Measurements from ENCODE around the gene METTL14.

Gene METTL14

DNA sequence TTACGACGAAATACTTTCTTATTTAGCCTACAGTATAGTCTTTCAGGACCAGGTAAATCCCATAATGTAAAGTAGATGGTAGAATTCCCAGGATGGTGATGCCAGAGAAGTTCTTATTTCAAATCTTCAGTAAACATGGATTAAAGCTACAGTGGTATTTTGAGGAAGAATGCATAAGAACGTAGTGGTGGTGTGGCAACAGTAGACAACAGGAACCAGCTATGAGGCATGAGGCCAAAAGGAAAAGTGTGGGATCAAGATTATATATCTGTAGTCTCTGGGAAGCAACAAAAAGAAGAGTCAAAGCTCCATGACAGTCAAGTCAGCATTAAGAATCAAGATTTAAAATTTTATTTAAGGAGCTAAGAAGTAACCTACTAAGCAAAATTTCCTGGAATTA, 60.2 kb downstream of the METTL14 start:
- no peak overlapping the region for H3K4me3 Mint-ChIP-seq
- H3K27me3 Mint-ChIP-seq (ENCODE audit: low read depth): no peaks in the 10 kb centered on the region
- H3K36me3 Mint-ChIP-seq (ENCODE audit: low read depth): peaks cover 20% of the 10 kb centered on the region
- no peak overlapping the region for H3K27ac Mint-ChIP-seq
- peaks cover 2% of the 10 kb centered on the region for H3K4me1 Mint-ChIP-seq (ENCODE audit: low read depth)
- no peaks in the 10 kb centered on the region for H3K9me3 Mint-ChIP-seq

DNA sequence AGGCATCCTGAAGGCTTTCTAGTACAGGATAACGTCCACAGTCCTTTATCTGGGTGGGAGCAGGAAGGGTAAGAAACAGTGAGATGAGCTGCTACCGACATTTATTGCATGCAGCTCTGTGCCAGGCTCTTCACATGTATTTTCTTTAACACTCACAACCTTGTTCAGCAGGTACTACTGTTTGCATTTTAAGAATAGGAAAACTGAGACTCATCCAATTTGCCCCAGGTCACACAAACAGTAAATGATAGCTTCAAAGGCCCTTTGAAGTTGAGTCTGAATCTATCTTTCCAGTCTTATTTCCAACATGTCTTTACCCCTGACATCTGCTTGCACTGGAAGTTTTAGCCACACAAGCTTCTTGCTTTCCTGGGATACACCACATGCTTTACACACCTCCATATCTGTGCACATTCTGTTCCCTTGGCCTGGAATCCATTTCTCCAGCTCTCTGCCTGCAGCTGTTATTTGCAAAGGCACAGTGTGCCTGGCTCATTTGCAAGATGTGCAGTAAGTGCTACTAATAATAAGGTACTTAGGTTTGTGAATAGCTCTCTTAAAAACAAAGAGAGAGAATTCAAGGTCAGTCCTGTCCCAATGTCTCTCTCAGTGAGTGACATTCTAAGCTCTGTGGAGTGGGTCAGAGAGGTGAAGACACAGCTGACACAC, 61.2 kb downstream of the METTL14 start:
- Mint-ChIP-seq H3K9me3 (no peaks in the 10 kb centered on the region), H3K4me3 (no peak overlapping the region), H3K36me3 (ENCODE audit: low read depth) (peaks cover 17% of the 10 kb centered on the region), H3K4me1 (ENCODE audit: low read depth) (peaks cover 2% of the 10 kb centered on the region), H3K27ac (no peak overlapping the region), H3K27me3 (ENCODE audit: low read depth) (no peaks in the 10 kb centered on the region)

GRCh38 chr4:118749347-118749988, 64.3 kb downstream of the METTL14 start:
- Mint-ChIP-seq H3K36me3 (ENCODE audit: low read depth) (peaks cover 24% of the 10 kb centered on the region), H3K27me3 (ENCODE audit: low read depth) (no peaks in the 10 kb centered on the region), H3K27ac (peak overlapping the region; percentile 36), H3K9me3 (no peaks in the 10 kb centered on the region), H3K4me3 (no peak overlapping the region), H3K4me1 (ENCODE audit: low read depth) (peaks cover 2% of the 10 kb centered on the region)

GRCh38 chr4:118751629-118752323, 66.6 kb downstream of the METTL14 start:
- peaks cover 21% of the 10 kb centered on the region for H3K36me3 Mint-ChIP-seq (ENCODE audit: low read depth)
- H3K4me1 Mint-ChIP-seq (ENCODE audit: low read depth): no peaks in the 10 kb centered on the region
- no peaks in the 10 kb centered on the region for H3K9me3 Mint-ChIP-seq
- no peak overlapping the region for H3K4me3 Mint-ChIP-seq
- H3K27me3 Mint-ChIP-seq (ENCODE audit: low read depth): no peaks in the 10 kb centered on the region
- no peak overlapping the region for H3K27ac Mint-ChIP-seq

DNA sequence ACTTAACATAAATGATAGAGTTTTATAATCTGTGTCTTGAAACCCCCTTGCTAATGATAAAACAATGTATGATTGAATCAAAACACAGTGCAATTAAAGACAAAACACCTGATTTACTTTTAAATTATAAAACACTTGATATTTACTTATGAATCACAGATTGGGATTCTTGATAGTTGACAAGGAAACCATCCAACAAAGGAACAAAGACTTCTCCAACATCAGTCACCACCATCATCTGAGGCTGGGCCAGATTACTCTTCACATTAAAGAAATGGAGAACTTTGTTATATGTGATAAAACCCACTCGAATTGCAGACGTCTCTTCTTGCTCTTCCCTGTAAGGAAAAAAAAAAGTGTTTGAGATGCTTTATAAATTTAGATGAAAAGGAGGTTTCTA, 67.4 kb downstream of the METTL14 start:
- H3K36me3 Mint-ChIP-seq (ENCODE audit: low read depth): peaks cover 22% of the 10 kb centered on the region
- H3K9me3 Mint-ChIP-seq: no peaks in the 10 kb centered on the region
- no peak overlapping the region for H3K27ac Mint-ChIP-seq
- no peaks in the 10 kb centered on the region for H3K27me3 Mint-ChIP-seq (ENCODE audit: low read depth)
- H3K4me1 Mint-ChIP-seq (ENCODE audit: low read depth): no peaks in the 10 kb centered on the region
- H3K4me3 Mint-ChIP-seq: no peak overlapping the region

DNA sequence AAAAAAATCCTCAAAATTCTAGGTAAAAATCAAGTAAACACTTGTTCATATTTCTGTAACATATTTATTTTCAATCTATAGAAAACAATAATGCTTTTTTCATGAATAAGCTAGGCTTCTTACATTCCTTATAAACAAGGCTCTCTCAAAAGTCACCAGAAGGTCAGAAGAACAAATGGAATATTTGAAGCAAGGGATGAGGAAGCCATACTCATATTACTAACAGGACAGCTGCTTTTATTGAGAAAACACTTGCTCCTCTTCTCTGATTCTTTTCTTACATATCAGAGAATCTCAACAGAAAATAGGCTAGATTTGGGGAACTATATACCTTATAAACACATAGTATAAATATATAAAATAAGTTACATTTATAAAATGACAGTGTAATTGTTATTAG, 67.9 kb downstream of the METTL14 start:
- no peaks in the 10 kb centered on the region for H3K9me3 Mint-ChIP-seq
- peaks cover 22% of the 10 kb centered on the region for H3K36me3 Mint-ChIP-seq (ENCODE audit: low read depth)
- H3K27me3 Mint-ChIP-seq (ENCODE audit: low read depth): no peaks in the 10 kb centered on the region
- H3K4me1 Mint-ChIP-seq (ENCODE audit: low read depth): no peaks in the 10 kb centered on the region
- H3K27ac Mint-ChIP-seq: no peak overlapping the region
- H3K4me3 Mint-ChIP-seq: no peak overlapping the region

- H3K27ac Mint-ChIP-seq: no peak overlapping the region
- H3K36me3 Mint-ChIP-seq (ENCODE audit: low read depth): peaks cover 22% of the 10 kb centered on the region
- H3K27me3 Mint-ChIP-seq (ENCODE audit: low read depth): no peaks in the 10 kb centered on the region
- H3K9me3 Mint-ChIP-seq: no peaks in the 10 kb centered on the region
- no peaks in the 10 kb centered on the region for H3K4me1 Mint-ChIP-seq (ENCODE audit: low read depth)
- no peak overlapping the region for H3K4me3 Mint-ChIP-seq
These were observed 68.5 kb downstream of the METTL14 start for GRCh38 chr4:118753685-118754084.

DNA sequence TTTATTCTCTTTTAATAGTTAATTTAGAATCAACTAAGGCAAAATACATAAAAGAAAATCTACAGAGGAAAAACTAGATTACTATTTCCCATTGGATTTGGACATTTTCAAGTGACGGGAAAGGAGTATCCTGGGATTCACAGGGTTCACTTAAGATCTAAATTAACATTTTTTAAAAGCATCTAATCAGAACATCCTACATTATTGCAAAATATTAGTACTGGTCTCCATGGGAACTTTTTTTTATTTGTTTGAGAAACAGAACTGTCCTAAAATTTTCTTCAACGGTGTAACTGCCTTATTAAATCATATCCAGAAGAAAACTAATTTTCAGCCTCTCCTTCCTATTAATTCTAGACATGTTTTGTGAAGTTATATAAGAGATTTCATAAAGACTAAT, 69.7 kb downstream of the METTL14 start:
- H3K4me3 Mint-ChIP-seq: no peak overlapping the region
- H3K9me3 Mint-ChIP-seq: no peaks in the 10 kb centered on the region
- H3K4me1 Mint-ChIP-seq (ENCODE audit: low read depth): peaks cover 7% of the 10 kb centered on the region
- H3K27me3 Mint-ChIP-seq (ENCODE audit: low read depth): no peaks in the 10 kb centered on the region
- H3K36me3 Mint-ChIP-seq (ENCODE audit: low read depth): peaks cover 27% of the 10 kb centered on the region
- no peak overlapping the region for H3K27ac Mint-ChIP-seq

DNA sequence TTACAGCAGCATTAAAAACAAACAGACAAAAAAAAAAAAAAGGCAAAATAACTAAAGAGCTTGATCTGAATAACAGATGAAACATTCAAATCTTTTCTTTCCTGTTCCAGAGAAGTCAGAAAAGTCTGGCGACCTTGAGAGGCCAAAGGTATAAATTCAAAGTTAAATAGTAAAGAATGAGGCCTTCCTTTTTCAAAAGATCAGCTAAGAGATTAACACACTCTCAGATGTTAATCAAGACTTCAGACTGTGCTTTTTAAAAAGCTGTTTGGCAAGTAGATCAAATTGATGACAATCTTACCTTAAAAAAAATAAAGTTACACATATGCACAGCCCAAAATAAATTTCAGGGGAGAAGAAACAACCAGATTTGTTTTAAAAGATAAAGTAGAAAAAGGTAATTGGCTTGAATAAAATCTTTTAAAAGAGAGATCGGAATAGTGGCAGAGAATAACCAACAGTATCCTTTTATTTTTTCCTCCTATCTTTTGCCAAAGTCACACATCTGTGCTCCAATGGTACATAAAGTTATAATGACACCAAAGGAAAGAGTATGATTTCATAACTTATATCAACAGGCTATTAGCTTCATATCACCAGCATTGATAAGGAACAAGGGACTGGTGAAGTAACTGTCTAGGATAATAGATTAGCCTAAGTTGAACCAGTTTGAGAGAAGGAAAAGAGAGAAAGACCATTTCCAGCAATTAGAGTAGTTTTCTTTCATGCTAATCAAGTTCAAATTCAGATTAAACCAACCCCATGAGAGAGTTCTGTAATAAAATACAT, 70.4 kb downstream of the METTL14 start:
- H3K9me3 Mint-ChIP-seq: no peaks in the 10 kb centered on the region
- H3K27ac Mint-ChIP-seq: no peak overlapping the region
- H3K4me3 Mint-ChIP-seq: no peak overlapping the region
- peaks cover 31% of the 10 kb centered on the region for H3K36me3 Mint-ChIP-seq (ENCODE audit: low read depth)
- H3K4me1 Mint-ChIP-seq (ENCODE audit: low read depth): peaks cover 9% of the 10 kb centered on the region
- no peaks in the 10 kb centered on the region for H3K27me3 Mint-ChIP-seq (ENCODE audit: low read depth)

DNA sequence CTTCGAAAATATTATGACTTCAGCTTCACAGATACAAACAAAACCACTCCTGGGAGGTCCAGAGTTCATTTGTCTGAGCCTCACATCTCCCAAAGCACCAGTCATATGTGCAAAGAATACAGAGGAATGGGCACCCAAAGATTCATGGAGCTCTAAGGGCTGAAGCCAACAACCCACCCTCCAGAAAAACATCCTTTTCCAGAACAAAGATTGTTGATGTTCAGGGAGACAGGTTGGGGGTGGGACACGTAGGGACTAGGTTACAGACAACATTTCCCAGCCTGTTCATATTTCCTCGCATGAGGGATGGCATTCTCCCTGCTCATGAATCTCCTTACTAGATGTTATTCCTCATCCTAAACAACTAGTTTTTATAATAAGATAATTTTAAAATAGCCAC, 71.2 kb downstream of the METTL14 start:
- Mint-ChIP-seq H3K27ac (no peak overlapping the region), H3K4me3 (no peak overlapping the region), H3K36me3 (ENCODE audit: low read depth) (peaks cover 31% of the 10 kb centered on the region)

DNA sequence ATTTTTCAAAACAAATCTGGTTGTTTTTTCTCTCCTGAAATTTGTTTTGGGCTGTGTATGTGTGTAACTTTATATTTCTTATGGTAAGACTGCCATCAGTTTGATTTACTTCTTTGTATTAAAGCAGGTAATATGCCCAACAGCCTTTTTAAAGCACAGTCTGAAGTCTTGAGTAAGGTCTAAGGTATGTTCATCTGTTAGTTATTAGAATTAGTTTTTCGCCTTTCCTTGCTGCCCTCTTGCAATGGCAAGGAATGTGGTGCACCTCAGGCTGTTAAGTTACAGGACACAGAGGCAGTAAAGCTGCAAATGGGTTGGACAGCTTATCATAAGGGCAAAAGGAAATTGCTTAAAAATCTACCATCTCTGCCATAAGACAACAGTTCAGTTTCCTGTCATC, 71.8 kb downstream of the METTL14 start:
- Mint-ChIP-seq H3K9me3 (no peaks in the 10 kb centered on the region), H3K36me3 (ENCODE audit: low read depth) (peaks cover 26% of the 10 kb centered on the region), H3K4me1 (ENCODE audit: low read depth) (peaks cover 9% of the 10 kb centered on the region), H3K4me3 (no peak overlapping the region), H3K27ac (no peak overlapping the region), H3K27me3 (ENCODE audit: low read depth) (no peaks in the 10 kb centered on the region)

More for the DNA sequence above, 71.2 kb downstream of the METTL14 start:
- Mint-ChIP-seq H3K9me3 (no peaks in the 10 kb centered on the region), H3K4me1 (ENCODE audit: low read depth) (peaks cover 9% of the 10 kb centered on the region), H3K27me3 (ENCODE audit: low read depth) (no peaks in the 10 kb centered on the region)

GRCh38 chr4:118757761-118758251, 72.6 kb downstream of the METTL14 start:
- Mint-ChIP-seq H3K4me3 (no peak overlapping the region), H3K36me3 (ENCODE audit: low read depth) (peaks cover 25% of the 10 kb centered on the region), H3K9me3 (no peaks in the 10 kb centered on the region), H3K4me1 (ENCODE audit: low read depth) (peaks cover 9% of the 10 kb centered on the region), H3K27me3 (ENCODE audit: low read depth) (no peaks in the 10 kb centered on the region), H3K27ac (no peak overlapping the region)

GRCh38 chr4:118758293-118758692, 73.1 kb downstream of the METTL14 start:
- no peaks in the 10 kb centered on the region for H3K27me3 Mint-ChIP-seq (ENCODE audit: low read depth)
- H3K9me3 Mint-ChIP-seq: no peaks in the 10 kb centered on the region
- H3K4me3 Mint-ChIP-seq: no peak overlapping the region
- no peak overlapping the region for H3K27ac Mint-ChIP-seq
- H3K36me3 Mint-ChIP-seq (ENCODE audit: low read depth): peaks cover 24% of the 10 kb centered on the region
- H3K4me1 Mint-ChIP-seq (ENCODE audit: low read depth): peaks cover 9% of the 10 kb centered on the region

GRCh38 chr4:118759481-118759880, 74.3 kb downstream of the METTL14 start:
- no peak overlapping the region for H3K4me3 Mint-ChIP-seq
- no peak overlapping the region for H3K27ac Mint-ChIP-seq
- peaks cover 27% of the 10 kb centered on the region for H3K36me3 Mint-ChIP-seq (ENCODE audit: low read depth)
- H3K9me3 Mint-ChIP-seq: no peaks in the 10 kb centered on the region
- no peaks in the 10 kb centered on the region for H3K27me3 Mint-ChIP-seq (ENCODE audit: low read depth)
- H3K4me1 Mint-ChIP-seq (ENCODE audit: low read depth): peaks cover 9% of the 10 kb centered on the region

All from T-helper 1 cell treated with Interleukin-12 subunit alpha and Interleukin-12 subunit beta and Interleukin-4 antibody, amounts not matched to agents 30 μg/mL and 1 μg/mL, for 36 hours (primary cell).